Thymus (tissue), 11 donors: ENCODE data around the gene CELF2. TPM values are rescaled to one million over a fixed set of nuclear protein-coding genes. Genes with fewer than 3 reads are reported as not detected.

ENCODE experiments used
- DNase-seq, 9 donors: peaks; one replicate each; pipeline ENCODE4 v3.0.0-alpha.2; 2013; ENCODE audit warnings: low spot score in 9 of 9, low read depth in 6 of 9, missing footprints in 1 of 9
- H3K27ac ChIP-seq, 2 donors: one replicate each; pipeline ENCODE4 v1.5.1; 2013; ENCODE audit warnings: control low read depth in 1 of 2, low read depth in 1 of 2, low read length in 1 of 2, mild to moderate bottlenecking in 1 of 2, moderate library complexity in 1 of 2
- H3K27me3 ChIP-seq, 2 donors: one replicate each; pipeline ENCODE4 v1.5.1; 2013; ENCODE audit warnings: low read length in 1 of 2; ENCODE audit not compliant: control insufficient read depth in 2 of 2, insufficient read depth in 1 of 2
- H3K36me3 ChIP-seq, 2 donors: one replicate each; pipeline ENCODE4 v1.5.1; 2013; ENCODE audit warnings: low read length in 1 of 2, mild to moderate bottlenecking in 1 of 2, moderate library complexity in 1 of 2; ENCODE audit not compliant: control insufficient read depth in 2 of 2, insufficient read depth in 2 of 2
- H3K4me1 ChIP-seq, 2 donors: one replicate each; pipeline ENCODE4 v1.5.1; 2013; ENCODE audit warnings: low read length in 2 of 2; ENCODE audit not compliant: control insufficient read depth in 2 of 2, insufficient read depth in 2 of 2
- H3K4me3 ChIP-seq, 2 donors: one replicate each; pipeline ENCODE4 v1.5.1; 2013; ENCODE audit warnings: low read length in 2 of 2, control low read depth in 1 of 2, mild to moderate bottlenecking in 1 of 2
- H3K9me3 ChIP-seq, 2 donors: one replicate each; pipeline ENCODE4 v1.5.1; 2013; ENCODE audit warnings: low read length in 1 of 2, mild to moderate bottlenecking in 1 of 2; ENCODE audit not compliant: control insufficient read depth in 2 of 2, insufficient read depth in 1 of 2
- WGBS: extraction: QIAGEN DNeasy Blood & Tissue Kit; methylation state at CpG from one replicate; pipeline ENCODE4 v1.1.7; 2013; 5-methylcytosine and 5-hydroxymethylcytosine counted together
- polyA plus RNA-seq: library from polyadenylated mRNA; stranded (reverse); fragments of 200-250 nt; gene quantifications from one replicate; pipeline ENCODE4 v1.2.3, GENCODE V29; 2013
- total RNA-seq: library from RNA; stranded (reverse); fragments of 120-200 nt; gene quantifications from one replicate; pipeline ENCODE4 v1.2.4, GENCODE V29; 2013
- donor health status: healthy.

The CELF2 gene
- total and polyA plus RNA-seq, 2 donors = 42.4 to 48.1 TPM

DNA sequence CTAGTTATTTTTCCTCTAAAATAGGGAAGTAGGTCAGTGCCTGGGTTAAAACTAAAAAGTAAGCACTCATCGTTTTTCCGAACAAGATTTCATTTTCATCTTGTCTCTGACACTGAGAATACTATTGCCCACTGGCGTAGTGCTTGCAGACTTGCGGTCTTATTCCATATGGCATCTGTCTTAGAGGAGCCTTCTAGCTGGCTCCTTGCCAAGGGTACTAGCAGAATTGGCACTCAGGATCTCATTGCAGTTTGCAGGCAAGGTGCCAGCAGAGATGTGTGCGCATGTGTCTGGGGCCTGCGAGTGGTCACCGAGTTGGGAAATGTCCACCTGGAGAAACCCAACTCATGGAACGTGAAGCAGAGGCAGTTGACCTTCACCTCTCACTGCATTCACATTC lies 143.4 kb downstream of the CELF2 start:
- 64% methylated on average over 8 of the region's 8 CpGs for WGBS

DNA sequence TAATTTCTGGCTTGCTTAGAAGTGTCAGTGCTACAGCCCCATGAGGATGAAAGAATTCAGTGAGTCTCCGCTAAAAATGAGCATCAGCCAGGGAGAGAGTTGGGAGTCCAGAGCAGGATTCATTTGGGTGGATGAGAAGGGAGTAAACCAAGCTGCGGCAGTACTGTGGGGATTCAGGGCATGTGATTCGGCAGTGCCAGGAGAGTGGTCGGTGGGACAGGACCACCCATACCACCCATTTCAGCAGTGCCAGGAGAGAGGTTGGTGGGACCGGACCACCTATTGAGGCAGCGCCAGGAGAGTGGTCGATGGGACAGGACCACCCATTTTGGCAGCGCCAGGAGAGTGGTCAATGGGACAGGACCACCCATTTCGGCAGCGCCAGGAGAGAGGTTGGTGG lies 144.2 kb downstream of the CELF2 start:
- Histone ChIP-seq H3K36me3 (no peaks in the 10 kb centered on the region), H3K27ac (peak overlapping the region; percentile 91 to 94), H3K4me1 (peaks cover 45 to 67% of the 10 kb centered on the region in 2 donors), H3K4me3 (no peak overlapping the region), H3K9me3 (peaks cover 0 to 8% of the 10 kb centered on the region in 2 donors), H3K27me3 (no peaks in the 10 kb centered on the region)
- no peak for DNase-seq
- 94% methylated on average over 10 of the region's 10 CpGs for WGBS

More for the DNA sequence above, 143.4 kb downstream of the CELF2 start:
- Histone ChIP-seq H3K27ac (peak overlapping the region in 1 of 2 donors; percentile 58), H3K4me1 (peaks cover 49 to 73% of the 10 kb centered on the region in 2 donors), H3K4me3 (no peak overlapping the region), H3K36me3 (no peaks in the 10 kb centered on the region), H3K9me3 (peaks cover 0 to 8% of the 10 kb centered on the region in 2 donors), H3K27me3 (no peaks in the 10 kb centered on the region)
- DNase-seq = no peak

DNA sequence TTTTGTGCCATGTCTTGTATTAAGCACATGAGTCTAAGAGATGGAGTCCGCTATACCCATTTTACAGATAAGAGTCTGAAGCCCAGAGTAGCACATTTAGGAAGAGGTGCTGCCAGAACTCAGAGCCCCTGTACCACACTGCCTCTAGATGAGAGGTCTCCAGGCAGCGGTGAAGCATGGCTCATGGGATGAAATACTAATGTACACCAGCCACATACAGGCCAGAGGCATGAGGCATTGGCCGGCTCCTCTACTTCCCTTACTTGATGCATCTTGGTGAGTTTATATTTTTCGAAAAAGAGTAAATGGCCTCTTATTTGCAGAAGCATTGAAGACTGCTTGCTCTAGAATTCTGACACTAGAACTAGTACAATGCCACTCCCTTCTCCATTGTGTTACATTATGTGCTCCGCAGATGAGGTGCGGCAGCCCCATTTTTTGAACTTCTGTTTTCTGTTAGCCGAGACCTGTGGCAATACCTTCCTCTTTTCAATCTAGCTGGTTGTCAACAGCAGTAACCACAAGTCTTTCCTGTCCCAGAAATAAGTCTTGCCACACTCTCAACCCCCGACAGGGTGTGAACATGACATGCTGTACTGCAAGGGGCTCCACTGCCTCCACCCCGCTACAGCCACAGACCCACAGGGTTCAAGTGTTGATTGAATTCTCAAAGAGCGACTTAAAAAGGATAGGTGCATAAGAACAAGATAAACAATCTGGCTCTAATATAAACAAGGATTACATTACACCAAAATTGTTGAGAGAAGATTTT lies 145.3 kb downstream of the CELF2 start:
- H3K4me3 ChIP-seq = peak overlapping the region; percentile 3 to 34
- WGBS = 19% methylated on average over 10 of the region's 10 CpGs

DNA sequence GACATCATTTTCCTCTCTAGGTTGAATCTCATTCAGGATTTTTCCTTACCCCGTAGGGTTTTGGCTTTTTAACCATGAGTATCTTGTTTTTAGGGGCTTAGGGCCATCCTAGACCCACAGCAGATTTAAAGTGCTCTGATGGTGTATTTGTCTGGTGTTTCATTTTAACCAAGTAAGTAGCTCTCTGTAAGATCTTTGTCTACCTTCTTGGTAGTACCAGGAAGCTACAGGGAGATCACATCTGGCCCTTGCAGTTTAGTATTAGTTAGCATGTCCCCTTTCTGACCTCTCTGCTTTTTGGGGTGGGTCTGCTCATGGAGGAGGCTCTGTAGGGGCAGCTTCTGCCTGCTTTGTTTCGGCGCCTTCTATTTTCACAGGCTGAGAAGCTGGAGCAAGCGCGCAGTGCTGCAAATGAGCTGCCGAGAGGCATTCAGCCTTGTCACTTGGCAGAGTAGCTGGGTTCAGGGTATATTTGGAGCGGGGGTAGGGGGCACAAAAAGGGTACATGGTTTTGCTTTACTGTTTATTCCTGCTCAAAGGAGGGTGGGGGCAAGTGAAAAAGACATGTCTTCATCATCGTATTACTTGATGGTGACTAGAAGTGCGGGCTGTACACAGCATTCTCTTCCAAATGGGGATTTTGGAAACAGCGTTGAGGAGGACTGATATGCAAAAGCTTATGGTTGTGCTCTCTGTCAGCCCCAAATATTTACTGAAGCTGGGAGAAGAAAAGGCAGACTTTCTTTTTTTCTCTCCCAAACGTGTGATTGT lies 146.3 kb downstream of the CELF2 start:
- 21% methylated on average over 11 of the region's 11 CpGs for WGBS
- peak in 2 of 9 donors; percentile 60 to 79 for DNase-seq
- peak overlapping the region; percentile 94 to 97 for H3K27ac ChIP-seq
- H3K36me3 ChIP-seq = peaks cover 4 to 10% of the 10 kb centered on the region in 2 donors
- H3K4me1 ChIP-seq = peaks cover 35 to 62% of the 10 kb centered on the region in 2 donors
- H3K9me3 ChIP-seq = peaks cover 0 to 8% of the 10 kb centered on the region in 2 donors
- H3K27me3 ChIP-seq = no peaks in the 10 kb centered on the region
- H3K4me3 ChIP-seq = peak overlapping the region; percentile 78 to 85

More for the DNA sequence above, 145.3 kb downstream of the CELF2 start:
- Histone ChIP-seq H3K4me1 (peaks cover 37 to 61% of the 10 kb centered on the region in 2 donors), H3K9me3 (peaks cover 0 to 8% of the 10 kb centered on the region in 2 donors), H3K27ac (peak overlapping the region; percentile 94 to 98), H3K27me3 (no peaks in the 10 kb centered on the region), H3K36me3 (peaks cover 4 to 8% of the 10 kb centered on the region in 2 donors)
- peak in 8 of 9 donors; percentile 69 to 96 (median 89) for DNase-seq

DNA sequence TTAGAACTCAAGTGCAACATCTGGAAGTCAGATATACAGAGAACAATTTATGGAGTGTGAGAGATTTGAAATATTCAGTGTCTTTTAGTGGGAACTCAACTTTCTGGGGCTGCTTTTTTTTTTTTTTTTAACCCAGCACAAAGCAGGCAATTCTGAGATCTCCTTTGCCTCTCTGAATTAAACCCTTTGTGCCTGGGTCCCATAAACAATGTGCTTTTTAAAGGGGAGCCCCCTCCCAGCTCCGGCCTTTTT lies 146.8 kb downstream of the CELF2 start:
- peak overlapping the region; percentile 94 to 97 for H3K27ac ChIP-seq
- H3K4me1 ChIP-seq = peaks cover 41 to 65% of the 10 kb centered on the region in 2 donors
- peaks cover 0 to 4% of the 10 kb centered on the region in 2 donors for H3K9me3 ChIP-seq
- DNase-seq = no peak
- no peaks in the 10 kb centered on the region for H3K27me3 ChIP-seq
- 0% methylated on average over 1 of the region's 1 CpG for WGBS
- H3K36me3 ChIP-seq = peaks cover 4 to 15% of the 10 kb centered on the region in 2 donors
- peak overlapping the region; percentile 78 to 85 for H3K4me3 ChIP-seq

DNA sequence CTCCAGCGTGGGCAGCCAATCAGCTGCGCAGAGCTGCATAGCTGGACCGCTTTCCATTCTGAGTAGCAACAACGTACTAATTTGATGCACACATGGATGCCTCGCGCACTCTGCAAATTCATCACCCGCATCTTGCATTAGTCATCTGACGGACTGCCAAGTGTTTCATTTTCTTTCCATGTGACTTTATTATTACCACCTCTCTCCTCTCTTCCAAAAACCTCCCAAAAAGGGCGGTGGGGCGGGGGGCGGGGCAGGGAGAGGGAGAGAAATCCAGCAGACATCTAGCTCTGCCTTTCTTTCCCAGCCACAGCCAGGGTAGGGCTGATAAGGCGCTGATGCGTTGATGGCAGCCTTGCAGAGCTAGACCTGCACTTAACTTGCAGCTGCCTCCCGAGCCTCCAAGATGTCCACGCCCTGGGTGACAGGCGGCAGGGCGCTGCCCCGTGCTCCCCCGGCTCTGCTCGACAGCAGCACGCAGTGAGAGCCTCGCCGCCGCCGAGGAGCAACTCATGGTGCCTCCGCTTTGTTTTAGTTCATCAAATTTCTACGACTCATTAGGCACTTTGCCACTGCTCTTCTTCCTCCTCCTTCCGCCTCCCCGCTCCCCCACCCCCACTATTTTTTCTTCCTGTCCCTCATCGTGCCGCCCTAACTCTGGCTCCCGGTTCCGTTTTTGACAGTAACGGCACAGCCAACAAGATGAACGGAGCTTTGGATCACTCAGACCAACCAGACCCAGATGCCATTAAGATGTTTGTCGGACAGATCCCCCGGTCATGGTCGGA lies 147.3 kb downstream of the CELF2 start:
- H3K36me3 ChIP-seq = peaks cover 4 to 19% of the 10 kb centered on the region in 2 donors
- peak overlapping the region; percentile 78 to 85 for H3K4me3 ChIP-seq
- no peaks in the 10 kb centered on the region for H3K27me3 ChIP-seq
- peaks cover 0 to 4% of the 10 kb centered on the region in 2 donors for H3K9me3 ChIP-seq
- peak in 4 of 9 donors; percentile 61 to 86 (median 68) for DNase-seq
- WGBS = under 1% methylated on average over 38 of the region's 38 CpGs
- peak overlapping the region; percentile 94 to 97 for H3K27ac ChIP-seq
- peaks cover 45 to 64% of the 10 kb centered on the region in 2 donors for H3K4me1 ChIP-seq

DNA sequence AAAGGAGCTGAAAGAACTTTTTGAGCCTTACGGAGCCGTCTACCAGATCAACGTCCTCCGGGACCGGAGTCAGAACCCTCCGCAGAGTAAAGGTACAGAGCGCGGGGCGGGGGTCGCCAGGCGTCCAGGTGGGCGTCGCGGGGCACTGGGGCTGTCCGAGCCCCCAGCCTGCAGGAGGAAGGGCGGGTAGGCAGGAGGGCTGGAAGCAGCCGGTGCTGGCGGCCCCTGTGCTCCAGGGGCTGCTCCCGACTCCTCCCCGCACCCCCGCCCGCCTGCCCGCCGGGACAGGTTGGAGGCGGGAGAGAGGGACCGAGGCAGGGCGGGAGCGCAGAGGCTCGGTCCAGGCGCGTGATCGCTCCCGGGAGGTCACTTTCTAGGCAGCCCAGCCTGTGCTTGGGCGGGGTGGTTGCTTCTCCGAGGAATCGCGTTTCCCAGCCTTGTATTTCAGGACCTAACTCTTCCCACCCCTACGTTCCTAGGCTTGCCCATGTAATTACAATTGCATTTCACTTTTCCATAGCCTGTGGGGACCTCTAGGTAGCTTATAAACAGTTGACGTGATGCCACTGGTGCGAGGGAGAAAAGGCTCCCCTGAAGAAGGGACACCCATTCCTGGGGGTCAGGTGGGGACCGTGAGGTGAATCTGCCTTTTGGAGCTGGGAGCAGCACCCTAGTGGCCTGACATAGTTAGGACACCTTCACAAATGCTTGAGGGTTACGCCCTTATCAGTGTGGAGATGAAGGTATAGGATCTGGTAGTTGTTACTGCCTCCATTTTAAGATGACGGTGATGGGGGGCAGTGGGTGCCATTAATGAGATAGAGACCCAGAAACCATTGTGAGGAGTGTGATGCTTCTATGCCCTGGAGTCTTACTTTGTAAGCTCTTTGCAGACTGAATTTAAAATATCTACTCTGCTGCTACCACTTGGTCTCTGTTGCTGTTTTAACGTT lies 148.2 kb downstream of the CELF2 start:
- peak in 5 of 9 donors; percentile 71 to 91 (median 77) for DNase-seq
- Histone ChIP-seq H3K4me1 (peaks cover 48 to 62% of the 10 kb centered on the region in 2 donors), H3K9me3 (peaks cover 0 to 4% of the 10 kb centered on the region in 2 donors), H3K27ac (peak overlapping the region; percentile 94 to 97), H3K36me3 (peaks cover 7 to 20% of the 10 kb centered on the region in 2 donors), H3K4me3 (peak overlapping the region; percentile 78 to 85), H3K27me3 (no peaks in the 10 kb centered on the region)
- under 1% methylated on average over 44 of the region's 44 CpGs for WGBS

DNA sequence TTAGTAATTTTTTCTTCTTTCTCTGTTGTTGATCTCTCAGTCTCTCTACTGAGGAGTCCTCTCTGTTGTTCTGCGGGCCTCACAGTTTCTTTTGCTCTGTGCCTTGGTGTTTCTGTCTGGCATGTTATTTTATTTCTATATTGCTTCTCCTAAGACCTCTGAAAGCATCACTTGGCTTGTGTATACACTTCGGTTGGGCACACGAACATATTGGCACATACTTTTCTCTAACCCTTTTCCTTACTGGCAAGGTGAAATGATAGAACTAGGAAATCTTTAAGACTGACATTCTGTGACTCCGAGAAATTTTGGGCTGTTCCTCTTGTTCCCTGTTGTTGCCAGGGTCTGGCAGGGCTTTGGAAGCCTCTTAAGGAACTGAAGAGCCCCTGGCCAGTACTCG lies 148.9 kb downstream of the CELF2 start:
- H3K9me3 ChIP-seq = peaks cover 0 to 4% of the 10 kb centered on the region in 2 donors
- H3K36me3 ChIP-seq = peaks cover 7 to 27% of the 10 kb centered on the region in 2 donors
- DNase-seq = no peak
- no peaks in the 10 kb centered on the region for H3K27me3 ChIP-seq
- H3K27ac ChIP-seq = peak overlapping the region; percentile 94 to 97
- peaks cover 47 to 61% of the 10 kb centered on the region in 2 donors for H3K4me1 ChIP-seq
- WGBS = 4% methylated on average over 5 of the region's 5 CpGs
- H3K4me3 ChIP-seq = peak overlapping the region; percentile 78 to 85
